Liver (tissue), 3 donors: ENCODE data around the gene BCLAF1.

Experiments used
- CTCF ChIP-seq: fragments of 150-350 bp; IDR thresholded peaks from 2 replicates; pipeline ENCODE4 v1.5.1; 2017; ENCODE audit warnings: improper control_type of control experiment, low read depth, low read length; ENCODE audit not compliant: missing input control
- FOXA1 ChIP-seq: IDR thresholded peaks from 2 replicates; pipeline ENCODE4 v1.6.1; 2016; ENCODE audit warnings: antibody characterized with exemption
- JUND ChIP-seq, 2 donors: IDR thresholded peaks; 2 replicates each; pipeline ENCODE4 v1.6.1; 2016; ENCODE audit warnings: antibody characterized with exemption in 2 of 2
- RAD21 ChIP-seq, 2 donors: IDR thresholded peaks; 2 replicates each; pipeline ENCODE4 v1.6.1; 2016; ENCODE audit warnings: antibody characterized with exemption in 2 of 2, mild to moderate bottlenecking in 2 of 2
- SP1 ChIP-seq: IDR thresholded peaks from 2 replicates; pipeline ENCODE4 v1.6.1; 2018; ENCODE audit warnings: antibody characterized with exemption, mild to moderate bottlenecking
- TAF1 ChIP-seq: conservative IDR thresholded peaks from 2 replicates; pipeline ENCODE4 v1.6.1; 2016; ENCODE audit warnings: antibody characterized with exemption, mild to moderate bottlenecking
- TF ChIP-seq, protein P1 (sequence below): IDR thresholded peaks from 2 replicates; pipeline ENCODE4 v1.6.1; 2016; ENCODE audit warnings: antibody characterized with exemption
- donor health status: healthy.
- donor health status: healthy.

DNA sequence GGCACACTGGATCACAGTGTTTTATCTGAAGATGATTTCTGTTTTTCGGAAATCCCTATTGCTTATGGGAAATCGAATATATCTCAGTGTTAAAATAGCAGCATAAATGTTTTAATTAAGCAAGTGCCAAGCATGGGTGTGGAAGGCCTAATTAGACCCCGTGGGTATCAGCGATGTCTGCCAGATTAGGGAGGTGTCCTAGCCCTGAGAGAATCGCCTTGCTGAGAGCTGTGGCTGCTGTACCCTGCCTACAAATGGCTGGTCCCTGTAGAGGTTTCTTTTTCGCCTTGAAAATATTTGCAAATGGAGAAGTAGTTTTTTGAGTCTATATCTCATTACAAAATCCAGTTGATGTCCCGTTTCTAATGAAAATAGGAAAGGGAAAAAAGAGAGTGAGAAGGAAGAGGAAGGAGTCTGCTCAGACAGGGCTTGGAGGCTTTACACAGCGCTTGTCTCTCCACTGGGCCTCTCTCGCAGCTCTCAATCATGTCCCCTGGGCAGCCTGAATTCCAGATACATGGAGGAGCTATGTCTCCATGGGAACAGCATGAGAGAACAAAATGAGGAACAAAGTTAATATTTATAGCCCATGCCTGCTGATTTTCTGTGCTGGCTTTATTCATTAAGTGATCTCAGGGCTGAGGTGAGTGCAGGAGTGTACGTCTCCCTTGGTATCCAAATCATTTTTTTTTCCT, 35.2 kb upstream of the BCLAF1 start:
- TF ChIP-seq TAF1 (no peak), CTCF (no peak), FOXA1 (no peak), JUND (IDR thresholded peaks at IDR 0.05) (no peak), RAD21 (IDR thresholded peaks at IDR 0.05) (no peak), SP1 (no peak)
- TF ChIP-seq, protein P1, sequence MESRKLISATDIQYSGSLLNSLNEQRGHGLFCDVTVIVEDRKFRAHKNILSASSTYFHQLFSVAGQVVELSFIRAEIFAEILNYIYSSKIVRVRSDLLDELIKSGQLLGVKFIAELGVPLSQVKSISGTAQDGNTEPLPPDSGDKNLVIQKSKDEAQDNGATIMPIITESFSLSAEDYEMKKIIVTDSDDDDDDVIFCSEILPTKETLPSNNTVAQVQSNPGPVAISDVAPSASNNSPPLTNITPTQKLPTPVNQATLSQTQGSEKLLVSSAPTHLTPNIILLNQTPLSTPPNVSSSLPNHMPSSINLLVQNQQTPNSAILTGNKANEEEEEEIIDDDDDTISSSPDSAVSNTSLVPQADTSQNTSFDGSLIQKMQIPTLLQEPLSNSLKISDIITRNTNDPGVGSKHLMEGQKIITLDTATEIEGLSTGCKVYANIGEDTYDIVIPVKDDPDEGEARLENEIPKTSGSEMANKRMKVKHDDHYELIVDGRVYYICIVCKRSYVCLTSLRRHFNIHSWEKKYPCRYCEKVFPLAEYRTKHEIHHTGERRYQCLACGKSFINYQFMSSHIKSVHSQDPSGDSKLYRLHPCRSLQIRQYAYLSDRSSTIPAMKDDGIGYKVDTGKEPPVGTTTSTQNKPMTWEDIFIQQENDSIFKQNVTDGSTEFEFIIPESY = no peak
